Medulla oblongata (tissue), 1 donor: ENCODE results near the gene LEKR1.

Experiments used
- DNase-seq: peaks from one replicate; pipeline ENCODE4 v3.0.0-alpha.2; 2015; ENCODE audit errors: extremely low spot score

Gene LEKR1

GRCh38 chr3:157058392-157059071, 232.4 kb downstream of the LEKR1 start:
- no peak for DNase-seq

GRCh38 chr3:157059181-157059580, 233.0 kb downstream of the LEKR1 start:
- DNase-seq, result no peak

GRCh38 chr3:157059661-157060060, 233.5 kb downstream of the LEKR1 start:
- DNase-seq, result no peak

- no peak for DNase-seq
Observed at GRCh38 chr3:157061265-157061664, 235.1 kb downstream of the LEKR1 start.

GRCh38 chr3:157063469-157063868, 237.3 kb downstream of the LEKR1 start:
- no peak for DNase-seq

- DNase-seq, result peak; percentile 77
Observed at GRCh38 chr3:157063926-157064325, 237.8 kb downstream of the LEKR1 start.

- DNase-seq, result peak; percentile 81
Observed at GRCh38 chr3:157064402-157064801, 238.2 kb downstream of the LEKR1 start.

GRCh38 chr3:157065201-157065600, 239.0 kb downstream of the LEKR1 start:
- no peak for DNase-seq

- DNase-seq, result peak; percentile 63
Observed at GRCh38 chr3:157066335-157067098, 240.4 kb downstream of the LEKR1 start.

- no peak for DNase-seq
Observed at GRCh38 chr3:157067114-157067513, 241.0 kb downstream of the LEKR1 start.

- DNase-seq, result no peak
Observed at GRCh38 chr3:157069406-157069805, 243.3 kb downstream of the LEKR1 start.

GRCh38 chr3:157069846-157070677, 243.9 kb downstream of the LEKR1 start:
- no peak for DNase-seq

GRCh38 chr3:157070678-157070999, 244.5 kb downstream of the LEKR1 start:
- DNase-seq, result peak; percentile 66

GRCh38 chr3:157071744-157072525, 245.8 kb downstream of the LEKR1 start:
- no peak for DNase-seq

- DNase-seq, result peak; percentile 48
Observed at GRCh38 chr3:157073810-157074209, 247.7 kb downstream of the LEKR1 start.

GRCh38 chr3:157074490-157074889, 248.3 kb downstream of the LEKR1 start:
- DNase-seq, result no peak

GRCh38 chr3:157074981-157075380, 248.8 kb downstream of the LEKR1 start:
- no peak for DNase-seq

GRCh38 chr3:157075693-157076420, 249.7 kb downstream of the LEKR1 start:
- peak; percentile 71 for DNase-seq

- peak; percentile 72 for DNase-seq
Observed at GRCh38 chr3:157077565-157077991, 251.4 kb downstream of the LEKR1 start.

GRCh38 chr3:157078131-157078810, 252.1 kb downstream of the LEKR1 start:
- DNase-seq, result no peak
